Astrocyte of the spinal cord (primary cell): ENCODE measurements around the gene REV3L.

ENCODE experiments used
- DNase-seq: peaks from one replicate; pipeline ENCODE4 v3.0.0; 2011; ENCODE audit warnings: low read depth, low spot score
- H3K4me3 ChIP-seq: 2 replicates; pipeline ENCODE4 v1.5.1; 2011; ENCODE audit warnings: low read depth, mild to moderate bottlenecking, low read length, moderate library complexity
- CTCF ChIP-seq: IDR thresholded peaks from 2 replicates; pipeline ENCODE4 v1.5.1; 2012; ENCODE audit warnings: low read depth, mild to moderate bottlenecking, low read length, inconsistent platforms
- in situ Hi-C: cut with HindIII; loops from 2 replicates; pipeline ENCODE4 v1.10.0; 2017; ENCODE audit warnings: low sequenced_read_pairs

Gene REV3L

GRCh38 chr6:111449129-111449528 is 33.9 kb downstream of the REV3L start:
- H3K4me3 ChIP-seq = no peak overlapping the region
- in situ Hi-C loops = no loop called here
- no peak for TF ChIP-seq CTCF
- no peak for DNase-seq

GRCh38 chr6:111447051-111447450 is 36.0 kb downstream of the REV3L start:
- TF ChIP-seq CTCF = no peak
- in situ Hi-C loops = no loop called here
- no peak for DNase-seq
- no peak overlapping the region for H3K4me3 ChIP-seq

- in situ Hi-C loops = no loop called here
- no peak overlapping the region for H3K4me3 ChIP-seq
- DNase-seq = no peak
- TF ChIP-seq CTCF = no peak
Measured at GRCh38 chr6:111445861-111446267, 37.2 kb downstream of the REV3L start.

- no peak for DNase-seq
- TF ChIP-seq CTCF = no peak
- in situ Hi-C loops = no loop called here
Measured at GRCh38 chr6:111444794-111445193, 38.2 kb downstream of the REV3L start.

GRCh38 chr6:111441678-111442243 is 41.3 kb downstream of the REV3L start:
- in situ Hi-C loops = no loop called here
- DNase-seq = no peak
- no peak for TF ChIP-seq CTCF
- no peak overlapping the region for H3K4me3 ChIP-seq

More at GRCh38 chr6:111444794-111445193, 38.2 kb downstream of the REV3L start:
- H3K4me3 ChIP-seq = no peak overlapping the region

GRCh38 chr6:111439171-111439570 is 43.8 kb downstream of the REV3L start:
- H3K4me3 ChIP-seq = no peak overlapping the region
- in situ Hi-C loops = no loop called here
- no peak for DNase-seq
- no peak for TF ChIP-seq CTCF

GRCh38 chr6:111437573-111437972 is 45.4 kb downstream of the REV3L start:
- in situ Hi-C loops = no loop called here
- no peak for TF ChIP-seq CTCF
- no peak overlapping the region for H3K4me3 ChIP-seq
- DNase-seq = no peak
